GM12891 (cell line): ENCODE results near the gene ZMIZ1.

Source experiments
- PAX5 ChIP-seq: IDR thresholded peaks from 2 replicates; pipeline ENCODE4 v1.6.1; 2011; ENCODE audit warnings: low read length, moderate library complexity, mild to moderate bottlenecking; ENCODE audit not compliant: insufficient read depth, severe bottlenecking
- POLR2A ChIP-seq: IDR thresholded peaks from 2 replicates; pipeline ENCODE4 v1.6.1; 2011; ENCODE audit warnings: low read depth, low read length, control low read depth
- POLR2AphosphoS5 ChIP-seq: IDR thresholded peaks from 2 replicates; pipeline ENCODE4 v1.6.1; 2011; ENCODE audit warnings: low read depth, low read length, control low read depth
- POU2F2 ChIP-seq: IDR thresholded peaks from 2 replicates; pipeline ENCODE4 v1.6.1; 2011; ENCODE audit warnings: low read depth, mild to moderate bottlenecking, control low read depth, low read length, moderate library complexity
- SPI1 ChIP-seq: IDR thresholded peaks from 2 replicates; pipeline ENCODE4 v1.6.1; 2011; ENCODE audit warnings: low read depth, low read length, control low read depth
- TAF1 ChIP-seq: IDR thresholded peaks from 2 replicates; pipeline ENCODE4 v1.6.1; 2011; ENCODE audit warnings: low read depth, low read length, control low read depth

GRCh38 chr10:79048639-79049550 is 19.9 kb upstream of the ZMIZ1 start:
- no peak for TF ChIP-seq POLR2AphosphoS5
- no peak for TF ChIP-seq POLR2A
- TF ChIP-seq TAF1 = no peak
- TF ChIP-seq SPI1 = no peak
- TF ChIP-seq POU2F2 = no peak
- no peak for TF ChIP-seq PAX5
